ENCODE measurements around the gene ZNF783.
"Not testable (repeated sequence)": the region's sequence is repeated elsewhere in the genome, so short reads cannot be mapped to it uniquely, and the experiment has no call there.

Gene ZNF783

GRCh38 chr7:149319376-149319775, 57.4 kb downstream of the ZNF783 start:
- TF ChIP-seq, protein P1, sequence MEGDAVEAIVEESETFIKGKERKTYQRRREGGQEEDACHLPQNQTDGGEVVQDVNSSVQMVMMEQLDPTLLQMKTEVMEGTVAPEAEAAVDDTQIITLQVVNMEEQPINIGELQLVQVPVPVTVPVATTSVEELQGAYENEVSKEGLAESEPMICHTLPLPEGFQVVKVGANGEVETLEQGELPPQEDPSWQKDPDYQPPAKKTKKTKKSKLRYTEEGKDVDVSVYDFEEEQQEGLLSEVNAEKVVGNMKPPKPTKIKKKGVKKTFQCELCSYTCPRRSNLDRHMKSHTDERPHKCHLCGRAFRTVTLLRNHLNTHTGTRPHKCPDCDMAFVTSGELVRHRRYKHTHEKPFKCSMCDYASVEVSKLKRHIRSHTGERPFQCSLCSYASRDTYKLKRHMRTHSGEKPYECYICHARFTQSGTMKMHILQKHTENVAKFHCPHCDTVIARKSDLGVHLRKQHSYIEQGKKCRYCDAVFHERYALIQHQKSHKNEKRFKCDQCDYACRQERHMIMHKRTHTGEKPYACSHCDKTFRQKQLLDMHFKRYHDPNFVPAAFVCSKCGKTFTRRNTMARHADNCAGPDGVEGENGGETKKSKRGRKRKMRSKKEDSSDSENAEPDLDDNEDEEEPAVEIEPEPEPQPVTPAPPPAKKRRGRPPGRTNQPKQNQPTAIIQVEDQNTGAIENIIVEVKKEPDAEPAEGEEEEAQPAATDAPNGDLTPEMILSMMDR (conservative IDR thresholded peaks at IDR 0.05; ENCODE audit: low read length), result no peak
- H3K4me3 ChIP-seq (ENCODE audit: low read length), result no peak overlapping the region
- DNase-seq (ENCODE audit: low read depth), result no peak

DNA sequence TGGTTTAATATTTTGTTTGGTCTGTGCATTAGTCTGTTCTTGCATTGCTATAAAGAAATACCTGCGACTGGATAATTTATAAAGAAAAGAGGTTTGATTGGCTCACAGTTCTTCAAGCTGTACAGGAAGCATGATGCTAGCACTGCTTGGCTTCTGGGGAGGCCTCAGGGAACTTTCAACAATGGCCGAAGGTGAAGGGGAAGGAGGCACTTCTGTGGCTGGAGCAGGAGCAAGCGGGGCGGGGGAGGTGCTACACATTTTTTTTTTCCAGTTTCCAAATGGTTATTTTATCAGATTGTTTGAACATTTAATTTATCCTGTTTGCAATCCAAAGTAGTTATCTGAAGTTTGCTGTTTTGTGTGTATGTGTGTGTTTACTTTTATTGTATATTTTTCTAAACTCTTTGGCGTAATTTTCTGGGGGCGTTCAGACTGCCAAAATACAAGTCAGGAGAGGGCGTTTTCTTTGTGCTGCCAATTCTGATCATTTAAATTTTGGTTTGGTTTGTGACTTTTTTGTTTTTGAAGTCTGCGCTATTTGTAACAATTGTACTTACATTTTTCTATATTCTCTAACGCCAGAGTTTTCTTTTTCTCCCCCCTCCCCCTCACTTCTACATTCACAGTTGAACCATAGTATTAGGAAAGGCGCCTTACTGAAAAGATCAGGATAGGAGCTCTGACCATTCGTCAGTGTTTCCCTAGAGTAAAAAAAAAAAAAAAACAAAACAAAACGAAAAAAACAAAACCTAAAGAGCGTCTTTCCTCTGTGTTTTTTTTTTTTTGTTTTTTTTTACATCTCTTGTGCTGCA, 58.5 kb downstream of the ZNF783 start:
- H3K4me3 ChIP-seq (ENCODE audit: low read length), result no peak overlapping the region
- TF ChIP-seq, protein P1 (conservative IDR thresholded peaks at IDR 0.05; ENCODE audit: low read length), result no peak
- no peak for DNase-seq (ENCODE audit: low read depth)

- DNase-seq (ENCODE audit: low read depth), result not testable (repeated sequence)
- H3K4me3 ChIP-seq (ENCODE audit: low read length), result peak overlapping the region; percentile 42
These were observed 59.3 kb downstream of the ZNF783 start for GRCh38 chr7:149321125-149321905.

- H3K4me3 ChIP-seq (ENCODE audit: low read length), result peak overlapping the region; percentile 42
- peak; percentile 9 for DNase-seq (ENCODE audit: low read depth)
These were observed 60.1 kb downstream of the ZNF783 start for GRCh38 chr7:149321978-149322541.

DNA sequence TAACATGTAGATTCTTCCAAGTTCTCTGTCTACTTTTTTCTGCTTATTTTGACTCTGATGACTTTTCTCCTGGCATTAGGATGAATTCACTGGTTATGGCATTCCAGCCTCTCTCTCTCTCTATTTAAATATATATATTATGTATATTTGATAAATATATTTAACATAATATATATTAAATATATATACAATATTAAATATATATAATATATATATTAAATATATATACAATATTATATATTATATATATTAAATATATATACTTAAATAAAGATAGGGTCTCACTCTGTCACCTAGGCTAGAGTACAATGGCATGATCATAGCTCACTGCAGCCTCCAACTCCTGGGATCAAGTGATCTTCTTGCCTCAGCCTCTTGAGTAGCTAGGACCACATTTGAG, 60.7 kb downstream of the ZNF783 start:
- no peak overlapping the region for H3K4me3 ChIP-seq (ENCODE audit: low read length)
- DNase-seq (ENCODE audit: low read depth), result no peak
- TF ChIP-seq, protein P1 (conservative IDR thresholded peaks at IDR 0.05; ENCODE audit: low read length), result no peak

More at GRCh38 chr7:149321978-149322541, 60.1 kb downstream of the ZNF783 start:
- TF ChIP-seq, protein P1 (conservative IDR thresholded peaks at IDR 0.05; ENCODE audit: low read length), result no peak

- TF ChIP-seq, protein P1 (conservative IDR thresholded peaks at IDR 0.05; ENCODE audit: low read length), result no peak
- H3K4me3 ChIP-seq (ENCODE audit: low read length), result no peak overlapping the region
- DNase-seq (ENCODE audit: low read depth), result no peak
These were observed 63.3 kb downstream of the ZNF783 start for GRCh38 chr7:149325248-149325647.

- TF ChIP-seq, protein P1 (conservative IDR thresholded peaks at IDR 0.05; ENCODE audit: low read length), result no peak
- DNase-seq (ENCODE audit: low read depth), result no peak
- no peak overlapping the region for H3K4me3 ChIP-seq (ENCODE audit: low read length)
These were observed 67.3 kb downstream of the ZNF783 start for GRCh38 chr7:149329265-149329664.

All from AG10803 (cell line).